HEK293 (cell line): ENCODE data around the gene TSNAX.

Experiments
- KLF9 ChIP-seq: fragments of 450-650 bp; formaldehyde crosslinking; IDR thresholded peaks from 2 replicates; pipeline ENCODE4 v1.5.1; 2016; ENCODE audit warnings: missing biosample characterization, missing genetic modification characterization, low read depth
- PBX3 ChIP-seq: sonication (generic); formaldehyde crosslinking; IDR thresholded peaks from 2 replicates; pipeline ENCODE4 v1.8.1; 2022; ENCODE audit warnings: mild to moderate bottlenecking, moderate library complexity, missing genetic modification reagents
- PRDM1 ChIP-seq: fragments of 450-650 bp; formaldehyde crosslinking; IDR thresholded peaks from 2 replicates; pipeline ENCODE4; 2016; ENCODE audit warnings: missing biosample characterization, missing genetic modification characterization
- SP7 ChIP-seq: fragments of 450-650 bp; formaldehyde crosslinking; IDR thresholded peaks from 2 replicates; pipeline ENCODE4 v1.5.1; 2016; ENCODE audit warnings: missing biosample characterization, missing genetic modification characterization
- TCF7L2 ChIP-seq: IDR thresholded peaks from 2 replicates; pipeline ENCODE4 v1.6.1; 2011; ENCODE audit warnings: low read depth, mild to moderate bottlenecking, inconsistent platforms, low read length, moderate library complexity, borderline replicate concordance
- ZBTB20 ChIP-seq: fragments of 450-650 bp; formaldehyde crosslinking; IDR thresholded peaks from 2 replicates; pipeline ENCODE4 v1.5.1; 2016; ENCODE audit warnings: missing biosample characterization, missing genetic modification characterization
- ZNF174 ChIP-seq: fragments of 450-650 bp; formaldehyde crosslinking; IDR thresholded peaks from 2 replicates; pipeline ENCODE4 v1.5.0; 2017; ENCODE audit warnings: missing biosample characterization, mild to moderate bottlenecking, missing genetic modification characterization
- ZNF501 ChIP-seq: fragments of 450-650 bp; formaldehyde crosslinking; IDR thresholded peaks from 2 replicates; pipeline ENCODE4 v1.5.1; 2016; ENCODE audit warnings: missing biosample characterization, missing genetic modification characterization
- ZNF513 ChIP-seq: fragments of 450-650 bp; IDR thresholded peaks from 2 replicates; pipeline ENCODE4 v1.5.1; 2018; ENCODE audit warnings: missing biosample characterization, missing genetic modification characterization
- TF ChIP-seq, protein P1 (sequence below): fragments of 450-650 bp; formaldehyde crosslinking; IDR thresholded peaks from 2 replicates; pipeline ENCODE4 v1.5.1; 2016; ENCODE audit warnings: missing biosample characterization, missing genetic modification characterization
- TF ChIP-seq, protein P2 (sequence below): fragments of 450-650 bp; formaldehyde crosslinking; IDR thresholded peaks from 2 replicates; pipeline ENCODE4 v1.5.1; 2017; ENCODE audit warnings: missing biosample characterization, mild to moderate bottlenecking, missing genetic modification characterization, moderate library complexity

GRCh38 chr1:231580874-231581273 lies 52.4 kb downstream of the TSNAX start:
- TF ChIP-seq ZNF174 (tag by site-specific recombination) (no peak), TCF7L2 (no peak), SP7 (tag by site-specific recombination) (no peak), KLF9 (tag by site-specific recombination) (no peak), PBX3 (no peak), PRDM1 (tag by site-specific recombination) (no peak), ZNF501 (tag by site-specific recombination) (no peak), ZBTB20 (tag by site-specific recombination) (no peak), ZNF513 (tag by site-specific recombination) (no peak)
- TF ChIP-seq, protein P1, sequence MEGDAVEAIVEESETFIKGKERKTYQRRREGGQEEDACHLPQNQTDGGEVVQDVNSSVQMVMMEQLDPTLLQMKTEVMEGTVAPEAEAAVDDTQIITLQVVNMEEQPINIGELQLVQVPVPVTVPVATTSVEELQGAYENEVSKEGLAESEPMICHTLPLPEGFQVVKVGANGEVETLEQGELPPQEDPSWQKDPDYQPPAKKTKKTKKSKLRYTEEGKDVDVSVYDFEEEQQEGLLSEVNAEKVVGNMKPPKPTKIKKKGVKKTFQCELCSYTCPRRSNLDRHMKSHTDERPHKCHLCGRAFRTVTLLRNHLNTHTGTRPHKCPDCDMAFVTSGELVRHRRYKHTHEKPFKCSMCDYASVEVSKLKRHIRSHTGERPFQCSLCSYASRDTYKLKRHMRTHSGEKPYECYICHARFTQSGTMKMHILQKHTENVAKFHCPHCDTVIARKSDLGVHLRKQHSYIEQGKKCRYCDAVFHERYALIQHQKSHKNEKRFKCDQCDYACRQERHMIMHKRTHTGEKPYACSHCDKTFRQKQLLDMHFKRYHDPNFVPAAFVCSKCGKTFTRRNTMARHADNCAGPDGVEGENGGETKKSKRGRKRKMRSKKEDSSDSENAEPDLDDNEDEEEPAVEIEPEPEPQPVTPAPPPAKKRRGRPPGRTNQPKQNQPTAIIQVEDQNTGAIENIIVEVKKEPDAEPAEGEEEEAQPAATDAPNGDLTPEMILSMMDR (tag by site-specific recombination) = no peak
- TF ChIP-seq, protein P2, sequence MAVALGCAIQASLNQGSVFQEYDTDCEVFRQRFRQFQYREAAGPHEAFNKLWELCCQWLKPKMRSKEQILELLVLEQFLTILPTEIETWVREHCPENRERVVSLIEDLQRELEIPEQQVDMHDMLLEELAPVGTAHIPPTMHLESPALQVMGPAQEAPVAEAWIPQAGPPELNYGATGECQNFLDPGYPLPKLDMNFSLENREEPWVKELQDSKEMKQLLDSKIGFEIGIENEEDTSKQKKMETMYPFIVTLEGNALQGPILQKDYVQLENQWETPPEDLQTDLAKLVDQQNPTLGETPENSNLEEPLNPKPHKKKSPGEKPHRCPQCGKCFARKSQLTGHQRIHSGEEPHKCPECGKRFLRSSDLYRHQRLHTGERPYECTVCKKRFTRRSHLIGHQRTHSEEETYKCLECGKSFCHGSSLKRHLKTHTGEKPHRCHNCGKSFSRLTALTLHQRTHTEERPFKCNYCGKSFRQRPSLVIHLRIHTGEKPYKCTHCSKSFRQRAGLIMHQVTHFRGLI = no peak
